ENCODE measurements around the gene DDAH1.

Gene DDAH1

DNA sequence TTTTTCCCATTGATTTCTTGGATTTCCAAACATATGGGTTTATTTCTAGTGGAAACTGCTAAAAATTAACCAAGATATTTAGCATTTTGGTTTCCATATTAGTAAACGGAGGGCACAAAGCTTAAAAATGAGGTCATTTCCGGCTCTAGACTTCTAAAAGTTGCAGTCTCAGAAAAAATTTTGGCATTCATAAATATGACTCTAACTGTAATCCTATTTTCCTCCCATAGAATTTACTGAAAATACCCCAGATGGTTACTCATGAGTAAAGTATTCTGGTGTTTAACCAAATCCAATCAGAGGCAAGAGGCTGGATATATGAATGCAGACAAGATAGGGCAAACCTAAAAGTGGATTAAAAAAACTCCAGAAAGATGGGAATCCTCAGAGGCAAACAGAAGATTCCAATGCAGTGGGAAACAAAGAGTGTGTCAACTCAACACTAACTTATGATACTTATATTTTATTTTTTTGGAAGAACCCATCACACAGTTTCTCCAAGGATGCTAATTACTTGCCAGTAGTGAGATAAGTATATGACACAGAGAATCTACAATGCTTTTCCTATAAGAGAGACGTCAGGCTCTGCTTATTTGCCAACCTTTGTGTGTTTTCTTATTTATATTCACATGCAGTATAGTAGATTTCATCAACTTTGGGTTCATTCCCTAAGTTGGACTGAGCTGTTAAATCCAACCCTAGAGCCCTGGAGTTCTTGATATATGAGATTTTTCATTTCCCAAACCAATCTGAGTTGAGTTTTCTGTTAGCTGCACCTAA, 98.4 kb downstream of the DDAH1 start:
- no peak for TF ChIP-seq CTCF (IDR thresholded peaks at IDR 0.05; ENCODE audit: extremely low read depth, missing control alignments)
- no peak for DNase-seq (ENCODE audit: low spot score)

DNA sequence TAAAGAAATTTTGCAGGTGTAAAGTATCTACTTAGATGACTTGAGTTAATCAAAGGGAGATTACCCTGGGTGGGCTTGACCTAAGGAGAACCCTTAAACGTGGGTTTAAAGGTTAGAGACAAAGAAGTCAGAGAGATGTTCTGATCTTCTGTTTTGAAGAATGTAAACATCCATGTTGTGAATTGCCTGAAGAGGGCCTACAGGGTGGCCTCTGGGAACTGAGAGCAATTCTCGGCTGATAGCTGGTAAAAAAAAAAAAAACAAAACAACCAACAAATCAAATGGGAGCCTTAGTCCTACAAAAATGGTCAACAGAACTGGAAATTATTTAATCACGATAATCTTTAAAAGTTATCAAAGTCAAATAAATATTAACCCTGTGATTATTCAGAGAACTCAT, 99.1 kb downstream of the DDAH1 start:
- DNase-seq (ENCODE audit: low spot score): no peak
- no peak for TF ChIP-seq CTCF (IDR thresholded peaks at IDR 0.05; ENCODE audit: extremely low read depth, missing control alignments)

DNA sequence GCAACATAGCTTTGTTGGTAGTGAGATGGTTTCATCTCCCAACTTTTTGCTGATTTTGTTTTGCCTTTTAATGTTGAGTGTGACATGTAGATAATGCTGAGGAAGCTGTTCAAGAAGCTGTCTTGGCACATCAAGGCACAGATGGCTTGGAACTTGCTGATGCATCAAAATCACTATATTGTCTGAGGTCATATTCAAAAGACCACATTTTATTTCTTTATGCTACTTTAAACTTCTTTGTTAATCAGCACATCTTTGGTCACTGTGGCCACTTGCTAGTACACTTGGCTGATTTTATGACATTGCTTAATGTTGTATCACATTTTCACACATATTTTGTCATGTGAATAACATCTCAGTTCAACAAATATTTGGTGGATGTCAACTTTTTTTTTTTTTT, 101.4 kb downstream of the DDAH1 start:
- TF ChIP-seq CTCF (IDR thresholded peaks at IDR 0.05; ENCODE audit: extremely low read depth, missing control alignments): no peak
- no peak for DNase-seq (ENCODE audit: low spot score)

- DNase-seq (ENCODE audit: low spot score): no peak
- no peak for TF ChIP-seq CTCF (IDR thresholded peaks at IDR 0.05; ENCODE audit: extremely low read depth, missing control alignments)
Observed at GRCh38 chr1:85363092-85363491, 101.9 kb downstream of the DDAH1 start.

- no peak for TF ChIP-seq CTCF (IDR thresholded peaks at IDR 0.05; ENCODE audit: extremely low read depth, missing control alignments)
- no peak for DNase-seq (ENCODE audit: low spot score)
Observed at GRCh38 chr1:85361606-85362296, 103.2 kb downstream of the DDAH1 start.

- no peak for DNase-seq (ENCODE audit: low spot score)
Observed at GRCh38 chr1:85360730-85361493, 104.0 kb downstream of the DDAH1 start.

More at GRCh38 chr1:85360730-85361493, 104.0 kb downstream of the DDAH1 start:
- TF ChIP-seq CTCF (IDR thresholded peaks at IDR 0.05; ENCODE audit: extremely low read depth, missing control alignments): no peak

Data from GM20000 (cell line).